COR-L47 (cell line): ENCODE data around the gene ZNF853.
"Not testable (repeated sequence)": the region's sequence is repeated elsewhere in the genome, so short reads cannot be mapped to it uniquely, and the experiment has no call there.

Source experiments
- DNase-seq: peaks from one replicate; lab custom pipeline; 2025; lab: John Stamatoyannopoulos, UW

ZNF853 gene

DNA sequence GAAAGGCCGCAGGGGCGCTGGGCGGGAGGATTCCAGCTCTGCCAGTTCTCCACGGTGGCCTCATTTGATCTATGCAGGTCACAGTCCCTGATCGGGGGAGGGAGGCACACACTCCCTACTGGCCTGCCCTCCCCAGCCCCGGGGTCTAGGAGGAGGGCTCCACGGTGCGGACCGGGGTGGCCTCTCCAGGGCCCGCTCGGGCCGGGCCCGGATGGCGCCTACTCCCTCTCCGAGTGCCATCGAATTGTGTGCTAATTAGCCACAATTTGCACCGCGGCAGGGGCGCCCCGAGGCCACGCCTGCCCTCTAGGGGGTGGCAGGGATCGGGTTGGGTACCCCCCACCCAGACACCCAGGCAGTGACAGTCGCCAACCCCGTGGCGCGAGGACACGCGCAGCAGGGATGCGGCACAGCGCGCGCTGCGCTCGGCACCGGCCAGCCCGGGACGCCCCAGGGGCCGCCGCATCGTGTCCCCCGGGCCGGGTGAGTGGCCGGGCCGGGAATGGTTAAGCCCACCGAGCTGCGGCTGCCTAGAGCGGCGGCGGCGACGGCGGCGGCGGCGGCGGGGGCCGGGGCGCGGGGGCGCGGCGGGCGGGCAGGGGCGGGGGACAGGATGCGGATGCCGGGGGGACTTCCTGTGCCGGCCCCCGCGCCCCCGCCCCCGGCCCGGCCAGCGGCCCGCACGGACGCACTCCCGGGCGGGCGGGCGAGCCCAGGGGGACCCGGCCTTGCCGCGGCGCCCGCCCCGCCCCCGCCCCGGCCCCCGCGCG lies at the start of gene ZNF853:
Gene ZNF853 (plus strand): TSS at position 658 of the 770 bp plus-strand sequence. CDS start 565 bp downstream, outside the sequence.
- peak; percentile 60 for DNase-seq

DNA sequence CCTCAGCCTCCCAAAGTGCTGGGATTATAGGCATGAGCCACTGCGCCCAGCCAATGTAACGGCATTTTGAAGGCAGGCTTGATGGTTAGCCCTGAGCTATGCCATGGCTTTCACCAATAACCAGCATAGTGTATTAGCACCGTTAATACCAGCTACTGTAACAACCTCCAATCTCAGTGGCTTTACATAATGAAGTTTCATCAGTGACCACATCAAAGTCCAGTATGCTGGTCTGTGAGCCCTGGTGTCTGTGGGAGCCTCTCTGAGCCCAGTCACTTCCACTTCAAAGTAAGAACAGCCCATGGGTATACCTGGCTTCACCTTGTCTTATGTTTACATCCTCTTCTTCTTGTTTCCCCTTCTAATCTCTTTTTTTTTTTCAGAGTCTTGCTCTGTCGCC lies 49.8 kb upstream of the ZNF853 start:
- no peak for DNase-seq

- DNase-seq, result no peak
Observed at GRCh38 chr7:6567886-6568285, 47.5 kb upstream of the ZNF853 start.

- no peak for DNase-seq
Observed at GRCh38 chr7:6571160-6571779, 44.1 kb upstream of the ZNF853 start.

- no peak for DNase-seq
Observed at GRCh38 chr7:6575281-6576023, 40.0 kb upstream of the ZNF853 start.

DNA sequence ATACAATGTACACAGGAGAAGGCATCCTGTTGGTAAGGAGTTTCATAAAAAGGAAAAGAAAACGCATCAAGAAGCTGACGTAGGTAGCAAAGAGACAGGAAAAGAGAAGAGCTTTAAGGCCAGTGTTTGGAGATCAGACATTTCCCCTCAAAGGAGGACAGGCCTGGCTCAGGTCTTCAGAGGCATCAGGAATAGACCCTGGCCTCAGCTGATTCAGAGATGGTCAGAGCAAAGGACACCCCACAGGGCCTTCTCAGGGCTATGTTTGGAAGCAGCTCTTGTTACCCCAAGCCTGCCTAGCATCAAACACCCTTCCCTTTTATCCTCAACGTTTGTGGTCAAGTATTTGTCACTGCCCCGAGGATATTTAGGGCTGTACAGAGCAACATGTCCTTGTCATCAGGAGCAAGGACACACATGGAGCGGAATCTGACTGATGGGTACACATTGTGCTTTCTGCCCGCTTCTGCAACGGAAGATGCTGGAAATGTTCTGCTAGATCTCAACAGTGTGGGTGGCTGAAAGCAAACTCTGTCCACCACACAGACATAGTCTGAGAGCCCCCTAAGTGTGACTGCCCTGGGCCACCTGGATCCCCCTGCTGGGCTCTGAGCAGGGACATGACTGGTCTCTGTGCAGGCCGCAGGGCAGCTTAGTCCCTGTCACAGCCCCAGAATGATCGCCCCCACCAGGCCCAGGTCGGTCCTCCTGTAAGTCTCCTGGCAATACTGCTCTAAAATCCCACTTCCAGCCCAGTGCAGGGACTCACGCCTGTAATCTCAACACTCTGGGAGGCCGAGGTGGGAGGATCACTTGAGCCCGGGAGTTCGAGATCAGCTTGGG lies 39.2 kb upstream of the ZNF853 start:
- no peak for DNase-seq

GRCh38 chr7:6576867-6577368 lies 38.5 kb upstream of the ZNF853 start:
- not testable (repeated sequence) for DNase-seq

GRCh38 chr7:6577369-6578113 lies 37.9 kb upstream of the ZNF853 start, which contains the start of gene ZDHHC4:
TSS of gene ZDHHC4 (plus strand) at chr7:6577454. CDS start at chr7:6580562, 3,108 bp downstream.
- peak; percentile 90 for DNase-seq

DNA sequence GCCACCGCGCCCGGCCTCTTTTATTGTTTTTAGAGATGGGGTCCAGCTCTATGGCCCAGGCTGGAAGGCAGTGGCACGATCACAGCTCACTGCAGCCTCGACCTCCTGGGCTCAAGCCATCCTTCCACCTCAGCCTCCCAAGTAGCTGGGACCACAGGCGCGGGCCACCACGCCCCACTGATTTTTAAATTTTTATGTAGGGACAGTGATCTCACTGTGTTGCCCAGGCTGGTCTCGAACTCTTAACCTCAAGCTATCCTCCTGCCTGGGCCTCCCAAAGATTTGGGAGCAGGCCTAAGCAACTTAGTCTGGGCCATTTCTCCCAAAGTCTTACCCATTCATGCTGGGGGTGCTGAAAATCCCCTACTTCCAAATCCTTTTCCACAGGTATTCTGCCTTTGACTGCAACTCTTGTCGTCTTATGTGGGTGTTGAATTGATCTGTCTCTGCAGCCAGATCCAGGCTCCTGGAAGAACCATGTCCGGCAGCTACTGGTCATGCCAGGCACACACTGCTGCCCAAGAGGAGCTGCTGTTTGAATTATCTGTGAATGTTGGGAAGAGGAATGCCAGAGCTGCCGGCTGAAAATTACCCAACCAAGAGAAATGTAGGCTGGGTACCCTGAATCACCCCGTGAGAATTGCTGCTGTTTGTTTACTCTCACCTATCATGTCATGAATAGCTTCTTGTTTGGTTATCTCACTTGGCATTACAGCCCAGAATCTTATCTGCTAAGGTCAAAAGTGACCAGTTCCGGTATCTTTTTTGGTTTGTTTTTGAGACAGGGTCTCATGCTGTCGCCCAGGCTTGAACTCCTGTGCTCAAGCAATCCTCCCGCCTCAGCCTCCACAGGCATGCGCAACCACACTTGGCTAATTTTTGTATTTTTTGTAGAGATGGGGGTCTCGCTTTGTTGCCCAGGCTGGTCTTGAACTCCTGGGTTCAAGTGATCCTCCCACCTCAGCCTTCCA lies 37.0 kb upstream of the ZNF853 start:
- DNase-seq, result no peak

- DNase-seq, result no peak
Observed at GRCh38 chr7:6579446-6579845, 36.0 kb upstream of the ZNF853 start.

GRCh38 chr7:6585746-6586432 lies 29.5 kb upstream of the ZNF853 start:
- DNase-seq, result not testable (repeated sequence)

- DNase-seq, result no peak
Observed at GRCh38 chr7:6588566-6588965, 26.8 kb upstream of the ZNF853 start.

- DNase-seq, result no peak
Observed at GRCh38 chr7:6589151-6589828, 26.1 kb upstream of the ZNF853 start.

DNA sequence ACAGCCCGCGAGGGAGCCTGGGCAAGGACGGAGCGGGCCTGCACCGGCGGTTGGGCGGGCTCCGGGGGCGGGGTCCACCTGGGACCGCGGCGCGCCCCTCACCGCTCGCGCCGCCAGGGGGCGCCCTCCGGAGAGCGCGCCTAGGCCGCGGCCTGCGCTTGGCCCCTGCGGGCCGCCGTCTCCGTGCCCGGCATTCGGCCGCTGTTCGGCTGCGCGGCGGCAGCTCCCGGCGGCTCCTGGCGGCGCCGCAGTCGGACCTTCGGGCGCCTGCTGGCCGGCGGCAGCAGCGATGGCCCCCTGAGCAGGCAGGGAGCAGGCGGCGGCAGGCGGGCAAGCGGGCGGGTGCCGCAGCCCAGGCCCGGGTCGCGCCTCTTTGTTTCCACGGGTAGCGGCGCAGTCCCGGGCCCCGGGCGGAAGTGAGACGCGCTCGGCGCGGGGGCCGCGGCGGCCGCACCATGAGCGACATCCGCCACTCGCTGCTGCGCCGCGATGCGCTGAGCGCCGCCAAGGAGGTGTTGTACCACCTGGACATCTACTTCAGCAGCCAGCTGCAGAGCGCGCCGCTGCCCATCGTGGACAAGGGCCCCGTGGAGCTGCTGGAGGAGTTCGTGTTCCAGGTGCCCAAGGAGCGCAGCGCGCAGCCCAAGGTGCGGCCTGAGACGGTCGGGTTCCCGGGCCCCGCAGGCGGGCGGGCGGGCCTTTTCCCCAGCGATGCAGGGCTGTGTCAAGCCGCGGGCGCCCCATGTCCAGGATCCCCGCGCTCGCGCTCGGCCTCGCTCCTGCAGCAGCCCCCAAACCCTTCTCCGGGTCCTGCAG lies 25.4 kb upstream of the ZNF853 start, which contains the start of gene INTS15:
Gene INTS15 (plus strand): TSS at position 193 of the 816 bp plus-strand sequence. CDS start 263 bp downstream, at position 456.
- DNase-seq, result peak; percentile 75

GRCh38 chr7:6590645-6591110 lies 24.7 kb upstream of the ZNF853 start:
- DNase-seq, result peak; percentile 19

DNA sequence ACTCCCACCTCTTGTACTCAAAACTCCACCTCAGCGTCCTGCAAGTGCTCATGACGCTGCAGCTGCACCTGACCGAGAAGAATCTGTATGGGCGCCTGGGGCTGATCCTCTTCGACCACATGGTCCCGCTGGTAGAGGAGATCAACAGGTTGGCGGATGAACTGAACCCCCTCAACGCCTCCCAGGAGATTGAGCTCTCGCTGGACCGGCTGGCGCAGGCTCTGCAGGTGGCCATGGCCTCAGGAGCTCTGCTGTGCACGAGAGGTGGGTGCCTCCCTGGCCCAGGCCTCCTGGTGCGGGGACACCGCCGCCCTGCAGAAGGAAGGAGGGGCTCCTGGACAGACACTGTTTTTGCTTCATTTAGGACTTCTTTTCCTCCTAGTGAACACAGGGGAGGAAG lies 15.3 kb upstream of the ZNF853 start:
- no peak for DNase-seq

- DNase-seq, result no peak
Observed at GRCh38 chr7:6604458-6604857, 11.0 kb upstream of the ZNF853 start.
